Epithelial cell of proximal tubule (primary cell): ENCODE measurements around the gene MSH4. TPM values are rescaled to one million over a fixed set of nuclear protein-coding genes. Genes with fewer than 3 reads are reported as not detected.
"Not testable (repeated sequence)": the region's sequence is repeated elsewhere in the genome, so short reads cannot be mapped to it uniquely, and the experiment has no call there.

ENCODE experiments used
- DNase-seq: peaks from one replicate; pipeline ENCODE4 v3.0.0-alpha.2; 2011; ENCODE audit warnings: low read depth
- H3K4me3 ChIP-seq: 2 replicates; pipeline ENCODE4 v1.5.1; 2011; ENCODE audit warnings: low read depth, mild to moderate bottlenecking, low read length
- total RNA-seq: library from RNA; depleted of rRNA; stranded (reverse); fragments of >200 nt; gene quantifications from 2 replicates; pipeline ENCODE4 v1.2.3, GENCODE V29; 2015
- TF ChIP-seq, protein P1 (sequence below): conservative IDR thresholded peaks from 2 replicates; pipeline ENCODE4 v1.5.1; 2012; ENCODE audit warnings: low read depth, mild to moderate bottlenecking, low read length

Gene MSH4
- 0.75 TPM in 1 of 2 replicates, not detected in the other for total RNA-seq

DNA sequence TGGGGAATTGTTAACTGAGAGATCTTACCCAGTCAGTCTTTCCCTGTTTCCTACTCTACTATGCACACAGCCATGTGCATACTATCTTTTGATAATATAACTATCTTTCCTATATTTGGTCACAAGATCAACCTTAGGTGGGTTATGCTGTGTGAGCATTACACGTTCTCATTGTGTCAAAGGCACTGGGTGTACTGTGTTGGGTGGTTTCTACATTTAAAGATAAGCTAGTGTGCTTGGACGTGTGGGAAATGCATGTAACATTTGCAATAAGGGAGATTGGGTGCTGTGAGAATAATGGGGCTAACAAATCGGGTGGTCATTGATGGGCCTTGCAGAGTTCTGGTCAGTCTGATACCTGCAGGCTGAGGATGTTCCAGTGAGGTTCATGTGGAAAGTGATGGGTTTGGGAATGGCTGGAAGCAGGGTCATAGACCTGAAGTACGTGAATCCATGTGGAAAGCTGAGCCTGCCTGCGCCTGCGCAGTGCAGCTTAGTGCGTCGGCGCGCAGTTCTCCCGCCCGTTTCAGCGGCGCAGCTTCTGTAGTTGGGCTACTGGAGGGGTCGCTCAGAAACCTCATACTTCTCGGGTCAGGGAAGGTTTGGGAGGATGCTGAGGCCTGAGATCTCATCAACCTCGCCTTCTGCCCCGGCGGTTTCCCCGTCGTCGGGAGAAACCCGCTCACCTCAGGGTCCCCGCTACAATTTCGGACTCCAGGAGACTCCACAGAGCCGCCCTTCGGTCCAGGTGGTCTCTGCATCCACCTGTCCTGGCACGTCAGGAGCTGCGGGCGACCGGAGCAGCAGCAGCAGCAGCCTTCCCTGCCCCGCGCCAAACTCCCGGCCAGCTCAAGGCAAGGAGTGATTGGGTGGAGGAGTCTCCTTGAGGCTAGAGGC lies at the start of gene MSH4:
MSH4 (plus strand) TSS at position 507 of the 897 bp plus-strand sequence; CDS start at position 611, 104 bp downstream.
- no peak for DNase-seq
- H3K4me3 ChIP-seq: peak within 1 kb of the TSS; percentile 11
- TF ChIP-seq, protein P1, sequence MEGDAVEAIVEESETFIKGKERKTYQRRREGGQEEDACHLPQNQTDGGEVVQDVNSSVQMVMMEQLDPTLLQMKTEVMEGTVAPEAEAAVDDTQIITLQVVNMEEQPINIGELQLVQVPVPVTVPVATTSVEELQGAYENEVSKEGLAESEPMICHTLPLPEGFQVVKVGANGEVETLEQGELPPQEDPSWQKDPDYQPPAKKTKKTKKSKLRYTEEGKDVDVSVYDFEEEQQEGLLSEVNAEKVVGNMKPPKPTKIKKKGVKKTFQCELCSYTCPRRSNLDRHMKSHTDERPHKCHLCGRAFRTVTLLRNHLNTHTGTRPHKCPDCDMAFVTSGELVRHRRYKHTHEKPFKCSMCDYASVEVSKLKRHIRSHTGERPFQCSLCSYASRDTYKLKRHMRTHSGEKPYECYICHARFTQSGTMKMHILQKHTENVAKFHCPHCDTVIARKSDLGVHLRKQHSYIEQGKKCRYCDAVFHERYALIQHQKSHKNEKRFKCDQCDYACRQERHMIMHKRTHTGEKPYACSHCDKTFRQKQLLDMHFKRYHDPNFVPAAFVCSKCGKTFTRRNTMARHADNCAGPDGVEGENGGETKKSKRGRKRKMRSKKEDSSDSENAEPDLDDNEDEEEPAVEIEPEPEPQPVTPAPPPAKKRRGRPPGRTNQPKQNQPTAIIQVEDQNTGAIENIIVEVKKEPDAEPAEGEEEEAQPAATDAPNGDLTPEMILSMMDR: no peak

DNA sequence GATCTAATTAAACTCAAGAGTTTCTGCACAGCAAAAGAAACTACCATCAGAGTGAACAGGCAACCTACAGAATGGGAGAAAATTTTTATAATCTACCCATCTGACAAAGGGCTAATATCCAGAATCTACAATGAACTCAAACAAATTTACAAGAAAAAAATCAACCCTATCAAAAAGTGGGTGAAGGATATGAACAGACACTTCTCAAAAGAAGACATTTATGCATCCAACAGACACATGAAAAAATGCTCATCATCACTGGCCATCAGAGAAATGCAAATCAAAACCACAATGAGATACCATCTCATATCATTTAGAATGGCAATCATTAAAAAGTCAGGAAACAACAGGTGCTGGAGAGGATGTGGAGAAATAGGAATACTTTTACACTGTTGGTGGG lies 39.5 kb upstream of the MSH4 start:
- H3K4me3 ChIP-seq, DNase-seq: not testable (repeated sequence)

DNA sequence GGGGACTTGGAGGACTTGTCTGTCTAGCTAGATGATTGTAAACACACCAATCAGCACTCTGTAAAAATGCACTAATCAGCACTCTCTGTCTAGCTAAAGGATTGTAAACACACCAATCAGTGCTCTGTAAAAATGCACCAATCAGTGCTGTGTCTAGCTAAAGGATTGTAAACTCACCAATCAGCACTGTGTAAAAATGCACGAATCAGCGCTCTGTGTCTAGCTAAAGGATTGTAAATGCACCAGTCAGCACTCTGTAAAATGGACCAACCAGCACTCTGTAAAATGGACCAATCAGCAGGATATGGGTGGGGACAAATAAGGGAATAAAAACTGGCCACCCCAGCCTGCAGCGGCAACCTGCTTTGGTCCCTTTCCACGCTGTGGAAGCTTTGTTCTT lies 38.1 kb upstream of the MSH4 start:
- H3K4me3 ChIP-seq, DNase-seq: not testable (repeated sequence)

DNA sequence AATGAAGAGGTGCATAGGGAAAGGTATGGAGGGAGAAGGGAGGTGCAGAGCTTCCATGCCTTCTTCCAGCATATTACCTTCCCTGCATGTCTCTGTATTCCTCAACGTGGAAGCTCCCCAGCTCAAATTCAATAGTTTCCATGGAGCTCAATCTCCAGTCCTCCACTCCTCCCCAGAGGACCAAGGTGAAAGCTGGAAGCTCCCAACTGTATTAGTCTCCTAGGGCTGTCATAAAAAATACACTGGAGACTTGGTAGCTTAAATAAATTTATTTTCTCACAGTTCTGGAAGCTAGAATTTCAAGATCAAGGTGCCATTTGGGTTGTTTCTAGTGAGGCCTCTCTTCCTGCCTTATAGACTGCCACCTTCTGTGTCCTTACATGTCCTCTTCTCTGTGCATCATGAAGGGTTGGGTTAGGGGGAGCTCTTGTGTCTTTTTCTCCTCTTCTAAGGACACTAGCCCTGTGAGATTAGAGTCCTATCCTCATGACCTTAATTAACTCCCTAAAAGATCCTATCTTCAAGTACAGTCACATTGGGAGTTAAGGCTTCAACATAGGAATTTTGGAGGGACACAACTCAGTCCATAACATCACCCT lies 32.5 kb upstream of the MSH4 start:
- no peak for DNase-seq

DNA sequence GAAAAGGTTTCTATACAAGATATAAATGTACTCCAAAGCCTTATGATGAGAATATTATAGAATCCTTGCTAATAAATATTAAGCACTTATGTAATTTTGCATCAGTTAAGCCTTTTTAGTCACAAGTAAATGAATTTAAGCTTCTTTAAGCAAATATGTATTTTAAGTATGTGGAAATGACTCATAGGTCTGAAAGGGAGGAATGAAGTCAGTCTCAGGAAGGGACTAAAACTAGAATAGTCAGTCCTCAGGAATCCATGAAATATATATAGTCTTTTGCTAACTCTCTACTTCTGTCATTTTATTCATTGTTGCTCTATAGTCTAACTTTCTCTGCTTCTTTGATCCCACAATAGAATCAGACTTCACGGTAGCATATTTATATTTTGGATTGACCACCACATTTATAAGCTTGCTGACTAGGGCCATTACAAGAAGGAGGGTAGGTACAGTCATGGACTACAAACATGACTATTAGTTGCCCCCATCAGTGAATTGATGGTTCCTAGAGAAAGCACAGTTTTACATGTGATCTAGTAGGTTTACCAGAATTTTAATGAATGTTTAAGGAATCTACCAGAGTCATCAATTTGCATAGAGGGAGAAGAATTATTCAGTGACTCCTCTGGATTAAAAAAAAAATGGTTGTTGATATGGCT lies 30.9 kb upstream of the MSH4 start:
- H3K4me3 ChIP-seq: no peak overlapping the region
- DNase-seq: peak; percentile 32
- TF ChIP-seq, protein P1: no peak

More for the DNA sequence above, 32.5 kb upstream of the MSH4 start:
- TF ChIP-seq, protein P1: no peak
- H3K4me3 ChIP-seq: no peak overlapping the region

DNA sequence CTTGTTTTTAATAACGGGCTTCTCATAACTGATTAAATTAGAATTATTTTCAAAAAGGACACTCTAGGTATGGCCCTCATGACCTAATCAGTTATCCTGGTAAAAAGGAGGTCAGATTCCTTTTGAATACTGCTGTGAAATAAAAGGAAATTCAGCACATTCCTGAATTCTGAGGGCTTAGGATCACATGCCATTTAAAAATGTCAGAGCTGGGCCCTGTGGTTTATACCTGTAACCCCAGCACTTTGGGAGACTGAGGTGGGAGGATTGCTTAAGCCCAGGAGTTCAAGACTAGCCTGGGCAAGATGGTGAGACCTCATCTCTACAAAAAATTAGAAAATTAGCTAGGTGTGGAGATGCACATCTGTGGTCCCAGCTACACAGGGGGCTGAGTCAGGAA lies 28.7 kb upstream of the MSH4 start:
- DNase-seq: no peak
- TF ChIP-seq, protein P1: no peak
- no peak overlapping the region for H3K4me3 ChIP-seq

DNA sequence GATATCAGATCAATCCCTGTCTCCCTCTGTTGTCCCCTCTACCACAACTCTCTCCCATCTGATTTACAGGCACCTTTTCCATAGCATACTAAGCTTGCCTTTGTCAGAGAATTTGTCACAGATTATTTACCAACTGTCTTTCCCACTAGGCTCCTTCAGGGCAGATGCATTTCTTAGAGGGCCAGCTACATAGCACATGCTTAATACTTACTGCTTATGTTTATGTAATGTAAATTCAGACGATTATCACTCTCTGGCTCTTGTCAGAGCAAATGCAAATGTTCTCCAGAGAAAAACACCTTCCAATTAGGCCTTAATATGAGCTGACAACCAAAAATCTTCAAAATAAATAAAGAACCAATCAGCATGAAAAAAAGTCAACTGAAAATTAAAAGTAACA lies 25.9 kb upstream of the MSH4 start:
- DNase-seq: no peak
- no peak overlapping the region for H3K4me3 ChIP-seq
- TF ChIP-seq, protein P1: no peak
